Suppressor macrophage (primary cell): Measurements from ENCODE around the gene RNASE1.
"Not testable (repeated sequence)": the region's sequence is repeated elsewhere in the genome, so short reads cannot be mapped to it uniquely, and the experiment has no call there.

Experiments
- DNase-seq, 4 experiments: peaks; one replicate each; pipeline ENCODE4 v3.0.0-alpha.2; 2020 to 2022
- total RNA-seq, 17 experiments: gene quantifications; one replicate each; lab custom pipeline; 2026; ENCODE audit warnings: mixed read lengths in 6 of 17, inconsistent platforms in 3 of 17; lab: John Stamatoyannopoulos, UW

RNASE1 gene
- total RNA-seq = 440 to 1,250 (median 678) reads per million in 17 experiments

DNA sequence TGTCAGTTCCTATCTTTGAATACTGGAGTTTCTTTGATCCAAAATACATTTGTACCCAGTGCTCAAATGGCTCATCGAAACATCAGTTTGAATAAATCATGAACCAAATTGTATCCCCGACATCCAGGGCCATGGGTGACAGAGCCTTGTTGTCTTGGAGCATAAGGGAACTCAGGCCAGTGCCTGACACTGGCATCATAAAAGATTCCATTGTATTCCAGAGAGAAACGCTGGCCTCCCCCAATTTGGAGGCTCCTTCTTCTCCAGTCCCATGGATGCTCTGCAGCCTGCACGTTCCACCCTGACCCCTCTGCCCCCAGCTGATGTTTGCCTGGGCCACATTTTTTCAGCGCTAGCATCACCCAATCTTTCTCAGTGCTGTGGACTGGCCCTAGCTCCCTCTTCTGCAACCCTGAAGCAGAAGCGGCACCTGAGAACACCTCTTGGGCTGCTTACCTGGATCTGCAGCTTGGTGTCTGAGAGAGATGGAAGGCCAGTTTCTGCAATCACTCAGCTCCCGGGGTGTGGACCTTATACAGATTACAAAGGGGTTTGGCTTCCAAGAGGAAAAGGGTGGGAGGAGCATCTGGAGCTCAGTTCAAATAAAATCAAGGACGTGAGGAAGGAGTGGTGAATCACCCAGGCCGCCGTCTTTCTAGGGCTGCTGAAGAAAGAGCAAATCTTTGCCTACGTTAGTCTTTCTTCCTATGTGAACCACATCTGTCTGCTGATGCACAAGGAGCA, at the start of gene RNASE1:
RNASE1 (minus strand) TSS at position 504 of the 744 bp plus-strand sequence. CDS start 776 bp downstream, outside the sequence.
- DNase-seq = peak; percentile 70 to 86 (median 78)

- DNase-seq = no peak
Observed at GRCh38 chr14:20848955-20849570, 46.4 kb upstream of the RNASE1 start.

DNA sequence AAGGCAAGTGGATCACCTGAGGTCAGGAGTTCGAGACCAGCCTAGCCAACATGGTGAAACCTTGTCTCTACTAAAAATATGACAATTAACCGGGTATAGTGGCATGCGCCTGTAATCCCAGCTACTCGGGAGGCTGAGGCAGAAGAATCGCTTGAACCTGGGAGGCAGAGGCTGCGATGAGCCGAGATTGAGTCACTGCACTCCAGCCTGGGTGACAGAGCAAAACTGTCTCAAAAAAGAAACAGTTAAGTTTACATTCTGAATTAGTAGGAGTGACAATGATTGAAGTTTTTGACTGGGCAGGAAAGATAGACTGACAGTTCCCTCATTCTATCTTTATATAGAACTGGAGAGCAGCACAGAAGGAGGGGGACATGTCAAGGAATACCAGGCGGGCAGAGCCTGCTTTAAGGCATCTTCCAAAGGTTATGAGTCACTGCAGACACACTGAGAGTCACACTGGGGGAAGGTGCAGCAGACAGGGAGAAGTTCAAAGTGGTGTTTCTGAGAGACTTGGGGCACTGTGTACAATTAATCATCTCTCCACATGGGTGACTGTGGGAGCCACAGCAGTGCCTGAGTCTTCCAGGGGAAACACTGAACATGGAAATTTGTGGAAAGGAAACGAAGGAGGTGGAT, 45.8 kb upstream of the RNASE1 start:
- DNase-seq = peak; percentile 72 to 85 (median 76)

- DNase-seq = peak; percentile 37 to 76 (median 59)
Observed at GRCh38 chr14:20846560-20846959, 43.9 kb upstream of the RNASE1 start.

DNA sequence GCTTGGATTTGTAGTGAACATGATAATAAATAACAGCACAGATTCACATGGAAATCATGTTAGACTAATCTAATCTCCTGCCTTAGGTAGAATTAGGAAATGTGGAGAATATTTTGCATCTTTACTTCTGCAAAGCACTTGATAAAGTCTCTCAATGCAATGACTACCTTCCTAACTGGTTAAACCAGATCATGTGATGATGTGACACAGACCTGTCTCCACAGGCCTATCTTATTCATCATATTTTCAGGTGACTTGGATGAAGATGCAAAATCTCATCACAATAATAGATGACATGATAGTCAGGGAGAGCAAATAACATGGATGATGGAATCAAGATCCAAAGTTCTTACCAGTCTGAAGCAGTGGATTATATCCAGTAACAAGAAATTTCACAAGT, 38.5 kb upstream of the RNASE1 start:
- no peak for DNase-seq

DNA sequence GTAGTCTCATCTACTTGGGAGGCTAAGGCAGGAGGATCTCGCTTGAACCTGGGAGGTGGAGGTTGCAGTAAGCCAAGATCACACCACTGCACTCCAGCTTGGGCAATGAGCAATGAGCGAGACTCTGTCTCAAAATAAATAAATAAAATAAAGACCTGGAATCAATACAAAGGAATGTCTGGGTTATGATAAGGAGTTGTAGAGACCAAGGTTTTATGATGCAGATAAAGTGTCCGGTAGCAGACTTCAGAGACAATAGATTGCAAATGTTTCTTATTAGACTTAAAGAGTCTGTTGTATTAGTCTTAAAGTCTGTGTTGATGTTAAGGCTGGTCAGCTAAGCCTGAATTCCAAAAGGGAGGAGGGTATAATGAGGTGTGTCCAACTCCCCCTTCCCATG, 35.2 kb upstream of the RNASE1 start:
- no peak for DNase-seq

DNA sequence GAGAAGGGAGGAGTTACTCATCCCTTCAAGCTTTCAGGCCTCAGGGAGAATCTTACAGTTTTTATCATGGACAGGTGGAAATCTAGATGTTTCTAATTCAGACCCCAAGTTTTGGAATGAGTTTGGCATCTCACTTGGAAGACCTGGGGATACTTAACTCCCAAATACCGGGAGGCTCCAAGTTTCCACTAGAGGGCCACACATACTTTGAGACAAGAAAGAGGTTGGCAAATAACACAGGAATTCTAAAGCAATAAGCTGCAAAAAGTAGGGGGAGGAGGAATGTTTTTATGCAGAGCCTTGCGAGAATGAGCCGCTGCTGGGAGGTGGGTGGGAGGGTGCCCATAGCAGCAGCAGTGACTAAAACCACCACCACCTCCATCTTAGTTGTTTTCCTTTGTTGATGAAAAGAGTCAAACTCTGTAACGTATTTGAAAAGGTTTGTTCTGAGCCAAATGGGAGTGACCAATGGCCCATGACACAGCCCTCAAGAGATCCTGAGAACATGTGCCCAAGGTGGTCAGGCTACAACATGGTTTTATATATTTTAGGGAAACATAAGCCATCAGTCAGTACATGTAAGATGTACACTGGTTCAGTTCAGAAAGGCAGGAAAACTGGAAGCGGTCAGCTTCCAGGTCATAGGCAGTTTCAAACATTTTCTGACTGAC, 34.2 kb upstream of the RNASE1 start:
- peak; percentile 30 to 71 (median 57) for DNase-seq

- no peak for DNase-seq
Observed at GRCh38 chr14:20834899-20835298, 32.3 kb upstream of the RNASE1 start.

- peak in 1 of 4 experiments; percentile 12 for DNase-seq
Observed at GRCh38 chr14:20830831-20831230, 28.2 kb upstream of the RNASE1 start.

DNA sequence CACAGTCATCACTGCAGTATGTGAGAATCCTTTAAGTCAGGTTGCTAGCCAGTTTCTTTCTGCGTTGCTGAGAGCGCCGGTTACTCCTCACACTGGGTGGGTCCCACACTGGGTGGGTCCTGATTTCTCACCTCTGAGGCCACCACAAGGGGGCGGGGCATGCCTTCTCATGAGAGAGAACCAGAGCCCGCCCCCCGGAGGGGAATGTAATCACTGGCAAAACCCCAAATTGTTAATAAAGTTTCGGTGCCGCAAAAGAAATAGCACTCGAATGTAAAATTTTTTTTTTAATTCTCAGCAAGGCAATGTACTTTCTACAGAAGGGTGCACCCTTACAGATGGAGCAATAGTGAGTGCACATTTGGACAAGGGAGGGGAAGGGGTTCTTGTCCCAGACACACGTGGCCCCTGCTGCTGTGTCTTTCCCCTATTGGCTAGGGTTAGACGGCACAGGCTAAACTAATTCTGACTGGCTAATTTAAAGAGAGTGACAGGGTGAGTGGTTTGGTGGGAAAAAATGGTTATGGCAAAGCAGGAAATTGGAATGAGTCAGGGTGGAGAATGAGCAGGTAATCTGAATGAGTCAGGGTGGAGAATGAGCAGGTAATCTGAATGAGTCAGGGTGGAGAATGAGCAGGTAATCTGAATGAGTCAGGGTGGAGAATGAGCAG, 25.5 kb upstream of the RNASE1 start:
- not testable (repeated sequence) for DNase-seq

DNA sequence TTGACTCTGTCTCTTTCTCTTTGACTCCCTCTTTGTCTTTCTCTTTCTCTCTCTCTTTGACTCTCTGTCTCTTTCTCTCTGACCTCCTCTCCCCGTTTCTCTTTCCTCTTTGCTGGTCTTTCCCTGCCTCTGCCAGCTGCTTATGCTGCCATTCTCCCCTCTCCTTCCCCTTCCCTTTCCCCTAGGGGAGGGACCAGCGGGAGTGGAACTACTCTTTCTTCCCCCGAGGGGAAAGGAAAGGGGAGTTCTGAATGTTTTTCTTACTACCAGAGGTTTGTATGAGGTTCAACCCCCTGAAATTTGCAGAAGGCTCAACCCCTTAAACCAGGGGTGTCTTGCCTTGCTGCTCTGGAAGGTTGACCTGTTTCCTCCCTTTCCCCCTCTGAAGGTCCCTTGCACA, 24.7 kb upstream of the RNASE1 start:
- peak in 1 of 4 experiments; percentile 37 for DNase-seq

DNA sequence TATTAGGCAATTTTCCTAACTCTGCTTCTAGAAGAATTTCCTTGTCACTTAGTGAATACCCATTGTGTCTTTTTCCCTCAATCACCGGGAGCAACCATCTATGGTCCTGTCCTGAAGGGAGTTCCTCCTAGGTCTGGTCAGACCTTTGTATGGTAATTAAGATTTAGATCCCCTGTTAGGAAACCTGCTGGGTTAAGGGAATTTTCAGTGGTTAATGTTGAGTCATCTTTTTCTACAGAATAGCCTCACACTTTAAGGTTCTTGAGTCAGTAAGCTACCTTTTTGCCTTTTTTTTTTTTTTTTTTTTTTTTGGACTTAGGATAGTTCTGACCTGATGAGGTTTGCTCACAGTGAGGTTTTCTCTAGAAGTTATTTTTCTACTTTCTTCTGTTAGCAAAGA, 24.0 kb upstream of the RNASE1 start:
- not testable (repeated sequence) for DNase-seq

DNA sequence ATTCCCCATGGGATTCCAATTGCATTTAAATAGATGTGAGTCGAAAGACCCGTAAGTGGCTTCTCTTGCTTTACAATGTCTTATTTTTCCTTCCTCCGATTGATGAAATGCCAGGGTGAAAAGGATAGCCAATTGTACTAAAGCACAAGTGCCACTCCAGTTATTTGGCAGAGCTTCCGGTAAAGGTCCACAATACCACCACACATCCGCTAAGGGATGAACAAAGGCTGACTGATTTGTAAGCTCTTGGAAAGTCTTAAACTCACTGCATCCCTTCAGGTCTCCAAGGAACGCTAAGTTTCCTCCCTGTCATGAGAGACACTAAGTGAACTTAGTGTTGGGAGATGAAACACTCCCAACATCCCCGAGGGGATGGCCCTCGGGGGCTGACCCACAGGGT, 21.2 kb upstream of the RNASE1 start:
- DNase-seq = no peak

GRCh38 chr14:20821521-20822108, 19.0 kb upstream of the RNASE1 start:
- peak; percentile 81 to 93 (median 91) for DNase-seq

GRCh38 chr14:20820063-20820904, 17.6 kb upstream of the RNASE1 start:
- DNase-seq = no peak

DNA sequence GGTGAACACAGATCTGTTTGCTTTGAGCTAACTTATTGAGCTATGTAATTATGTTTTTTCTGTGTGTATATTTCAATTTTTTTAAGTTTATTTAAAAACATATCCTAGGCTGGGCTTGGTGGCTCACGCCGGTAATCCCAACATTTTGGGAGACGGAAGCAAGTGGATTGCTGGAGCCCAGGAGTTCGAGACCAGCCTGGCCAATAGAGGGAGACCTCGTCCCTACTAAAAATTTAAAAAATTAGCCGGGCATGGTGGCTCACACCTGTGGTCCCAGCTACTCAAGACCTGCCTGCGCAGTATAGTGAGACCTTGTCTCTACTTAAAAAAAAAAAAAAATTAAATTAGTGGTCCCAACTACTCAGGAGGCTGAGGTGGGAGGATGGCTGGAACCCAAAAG, 16.2 kb upstream of the RNASE1 start:
- no peak for DNase-seq

GRCh38 chr14:20815946-20816345, 13.3 kb upstream of the RNASE1 start:
- not testable (repeated sequence) for DNase-seq

DNA sequence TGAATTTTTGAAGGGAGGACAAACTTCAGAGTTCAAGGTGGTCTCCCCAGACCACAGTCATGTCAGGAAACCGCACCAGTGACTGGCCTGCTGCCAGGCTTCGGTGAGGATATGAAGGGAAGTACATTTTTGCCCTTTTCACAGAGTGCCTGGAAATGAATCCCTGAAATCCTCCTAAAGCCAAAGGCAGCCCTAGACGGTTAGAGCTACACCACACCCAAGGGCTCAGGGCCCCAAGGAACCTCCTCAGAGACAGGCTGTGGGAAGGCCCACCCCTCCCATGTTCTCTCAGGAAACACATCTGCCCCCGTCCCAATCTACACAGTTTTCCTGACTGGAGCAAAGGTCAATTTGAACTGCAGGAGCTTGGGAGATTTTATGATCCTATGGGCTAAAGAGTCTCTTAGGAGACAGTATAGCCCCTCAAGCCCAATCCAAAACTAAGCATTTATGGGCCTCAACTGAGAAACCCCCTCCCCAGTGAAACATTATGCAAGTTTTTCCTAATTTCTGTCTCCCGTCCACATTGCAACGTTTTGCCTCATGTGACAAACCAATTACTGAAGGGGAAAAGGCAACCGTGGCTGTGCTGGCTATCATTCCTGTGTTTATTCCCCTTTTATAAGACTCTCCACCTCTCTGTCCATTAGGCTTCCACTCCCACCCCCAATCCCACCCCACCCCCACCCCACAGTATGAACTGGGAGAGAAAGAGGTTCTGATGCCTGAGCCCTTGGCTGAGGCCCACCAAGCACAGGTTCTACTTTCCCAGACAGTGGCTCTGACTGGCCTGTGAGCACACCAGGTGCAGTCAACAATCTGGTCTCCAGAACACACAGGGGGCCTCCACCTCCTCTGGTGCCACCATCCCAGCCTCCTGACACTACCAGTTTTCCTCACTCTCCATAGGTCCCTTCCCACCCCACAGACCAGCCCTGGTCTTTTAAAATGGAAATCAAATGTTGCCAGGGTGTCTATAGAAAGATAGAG, 9.6 kb upstream of the RNASE1 start:
- DNase-seq = peak in 3 of 4 experiments; percentile 32 to 71 (median 56)

GRCh38 chr14:20809917-20810316, 7.3 kb upstream of the RNASE1 start:
- peak in 1 of 4 experiments; percentile 26 for DNase-seq

DNA sequence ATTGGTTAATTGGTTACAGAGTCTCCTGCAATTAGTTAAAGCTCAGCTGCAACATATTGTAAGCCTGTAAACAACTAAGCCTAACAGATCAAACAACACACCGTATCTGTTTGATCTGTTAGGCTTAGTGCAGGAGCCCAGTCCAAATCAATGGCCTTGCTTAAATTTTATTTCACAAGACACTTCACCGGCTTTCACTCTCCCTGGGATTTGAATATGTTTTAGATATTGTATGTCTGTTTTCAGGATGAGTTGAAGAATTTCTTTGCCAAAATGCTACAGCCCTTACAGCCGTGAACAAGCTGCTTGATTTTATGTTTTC, 5.5 kb upstream of the RNASE1 start:
- no peak for DNase-seq
